H1 (cell line): Measurements from ENCODE around the gene DCLK1. TPM values are rescaled to one million over a fixed set of nuclear protein-coding genes. Genes with fewer than 3 reads are reported as not detected.

Source experiments
- CTCF ChIA-PET: fragments of 300-600 bp; sonication (Branson Sonifier 250); formaldehyde crosslinking; loops from one replicate; lab custom pipeline; 2021; ENCODE audit not compliant: partially characterized antibody; lab: Charles Lee
- POLR2A ChIA-PET: fragments of 300-600 bp; sonication (Branson Sonifier 250); formaldehyde crosslinking; loops from one replicate; lab custom pipeline; 2021; ENCODE audit warnings: inconsistent platforms; ENCODE audit not compliant: partially characterized antibody; lab: Charles Lee
- DNase-seq, 2 experiments: peaks; one replicate each; pipeline versions ENCODE4 v3.0.0 to v3.0.0-alpha.2; 2010 to 2022; ENCODE audit warnings: low spot score in 2 of 2, low read depth in 1 of 2, mixed read lengths in 1 of 2
- FAIRE-seq: peaks from 2 replicates; lab custom pipeline; 2011; peaks lifted over from hg19 to GRCh38; lab: Jason Lieb, UNC
- H2AFZ ChIP-seq: 2 replicates; pipeline ENCODE4 v1.8.1; 2012; ENCODE audit warnings: low read length, inconsistent platforms
- H2AK5ac ChIP-seq: 2 replicates; pipeline ENCODE4 v1.6.1; 2013; ENCODE audit warnings: low read depth, low read length
- H2BK120ac ChIP-seq: replicated peaks from 2 replicates; pipeline ENCODE3; 2013; ENCODE audit warnings: low read depth, low read length, inconsistent platforms
- H2BK12ac ChIP-seq: 2 replicates; pipeline ENCODE4 v1.6.1; 2013; ENCODE audit warnings: low read depth, low read length
- H2BK15ac ChIP-seq: 2 replicates; pipeline ENCODE4 v1.6.1; 2013; ENCODE audit warnings: low read length
- H2BK20ac ChIP-seq: 2 replicates; pipeline ENCODE4 v1.6.1; 2013; ENCODE audit warnings: low read length
- H2BK5ac ChIP-seq: 2 replicates; pipeline ENCODE4 v1.6.1; 2013; ENCODE audit warnings: low read depth, low read length
- H3K14ac ChIP-seq: 2 replicates; pipeline ENCODE4 v1.6.1; 2013; ENCODE audit warnings: inconsistent platforms; ENCODE audit not compliant: insufficient read length
- H3K18ac ChIP-seq: 2 replicates; pipeline ENCODE4 v1.6.1; 2013; ENCODE audit warnings: low read length; ENCODE audit errors: extremely low read depth
- H3K23ac ChIP-seq: 2 replicates; pipeline ENCODE4 v1.6.1; 2013; ENCODE audit warnings: inconsistent platforms; ENCODE audit not compliant: insufficient read length
- H3K23me2 ChIP-seq: 2 replicates; pipeline ENCODE4 v1.6.1; 2013; ENCODE audit warnings: low read depth, low read length
- H3K27ac ChIP-seq: 2 replicates; pipeline ENCODE4 v1.6.1; 2011; ENCODE audit warnings: low read depth, low read length, inconsistent platforms
- H3K27me3 ChIP-seq, 4 experiments: replicated peaks in 1 of 4; 1 replicate in 1 of 4; 2 replicates in 3 of 4; pipeline versions ENCODE4 v1.6.1 to v1.8.1; 2011 to 2013; ENCODE audit warnings: low read length in 3 of 4, mild to moderate bottlenecking in 3 of 4, inconsistent platforms in 2 of 4, mixed read lengths in 2 of 4, moderate library complexity in 1 of 4; ENCODE audit not compliant: control insufficient read depth in 3 of 4, insufficient read depth in 3 of 4; ENCODE audit errors: extremely low read depth in 1 of 4
- H3K36me3 ChIP-seq, 4 experiments: 2 replicates each; pipeline versions ENCODE4 v1.6.1 to v1.8.1; 2011 to 2013; ENCODE audit warnings: mild to moderate bottlenecking in 4 of 4, low read length in 3 of 4, moderate library complexity in 2 of 4, control low read depth in 1 of 4, inconsistent platforms in 1 of 4; ENCODE audit not compliant: insufficient read depth in 4 of 4, control insufficient read depth in 2 of 4
- H3K4ac ChIP-seq: replicated peaks from 2 replicates; pipeline ENCODE3; 2013; ENCODE audit warnings: low read length, low read depth, mixed read lengths, inconsistent platforms; ENCODE audit not compliant: insufficient read length
- H3K4me1 ChIP-seq, 4 experiments: replicated peaks in 1 of 4; 1 replicate in 1 of 4; 2 replicates in 3 of 4; pipeline versions ENCODE4 v1.6.1 to v1.8.1; 2011 to 2013; ENCODE audit warnings: low read length in 3 of 4, inconsistent platforms in 2 of 4, mixed read lengths in 1 of 4; ENCODE audit not compliant: insufficient read depth in 4 of 4, control insufficient read depth in 3 of 4
- H3K4me2 ChIP-seq, 2 experiments: 2 replicates each; pipeline versions ENCODE4 v1.6.1 to v1.8.1; 2011 to 2013; ENCODE audit warnings: low read depth in 2 of 2, low read length in 2 of 2, control low read depth in 1 of 2, inconsistent platforms in 1 of 2, mild to moderate bottlenecking in 1 of 2; ENCODE audit not compliant: insufficient read depth in 1 of 2
- H3K4me3 ChIP-seq, 4 experiments: fragments of 200-600, 300-600 bp in 1 of 4; sonication (generic), shearing (Covaris generic), sonication (Bioruptor Twin) in 1 of 4; 2 replicates each; pipeline versions ENCODE4 v1.5.1 to v1.8.1; 2011 to 2016; ENCODE audit warnings: low read length in 4 of 4, low read depth in 3 of 4, control low read depth in 2 of 4, inconsistent platforms in 2 of 4, mild to moderate bottlenecking in 2 of 4, mixed read lengths in 1 of 4, moderate library complexity in 1 of 4; ENCODE audit not compliant: insufficient read depth in 2 of 4; ENCODE audit errors: extremely low read depth in 1 of 4
- H3K56ac ChIP-seq: replicated peaks from 2 replicates; pipeline ENCODE3; 2013; ENCODE audit warnings: low read depth, mild to moderate bottlenecking, mixed read lengths, low read length, inconsistent platforms; ENCODE audit not compliant: insufficient read length
- H3K79me1 ChIP-seq: 2 replicates; pipeline ENCODE4 v1.6.1; 2013; ENCODE audit warnings: low read depth, low read length, control low read depth
- H3K79me2 ChIP-seq, 2 experiments: 2 replicates each; pipeline versions ENCODE4 v1.6.1 to v1.8.1; 2012 to 2013; ENCODE audit warnings: low read length in 2 of 2, mild to moderate bottlenecking in 2 of 2, inconsistent platforms in 1 of 2; ENCODE audit not compliant: insufficient read depth in 2 of 2, control insufficient read depth in 1 of 2
- H3K9ac ChIP-seq, 4 experiments: replicated peaks in 1 of 4; 1 replicate in 1 of 4; 2 replicates in 3 of 4; pipeline versions ENCODE4 v1.6.1 to v1.8.1; 2011 to 2013; ENCODE audit warnings: low read depth in 3 of 4, low read length in 3 of 4, control low read depth in 2 of 4, mild to moderate bottlenecking in 2 of 4, moderate library complexity in 2 of 4, inconsistent platforms in 1 of 4; ENCODE audit errors: extremely low read depth in 1 of 4
- H3K9me3 ChIP-seq, 2 experiments: 2 replicates each; pipeline versions ENCODE4 v1.6.1 to v1.8.1; 2012 to 2013; ENCODE audit warnings: mild to moderate bottlenecking in 2 of 2, moderate library complexity in 2 of 2, control low read depth in 1 of 2, inconsistent platforms in 1 of 2, low read depth in 1 of 2, low read length in 1 of 2, mixed read lengths in 1 of 2; ENCODE audit not compliant: insufficient read depth in 2 of 2
- H4K20me1 ChIP-seq, 2 experiments: replicated peaks in 1 of 2; 2 replicates each; pipeline versions ENCODE3 to v1.8.1; 2011 to 2013; ENCODE audit warnings: inconsistent platforms in 2 of 2, low read length in 2 of 2, mild to moderate bottlenecking in 1 of 2; ENCODE audit not compliant: insufficient read depth in 2 of 2, control insufficient read depth in 1 of 2
- H4K5ac ChIP-seq: 2 replicates; pipeline ENCODE4 v1.6.1; 2013; ENCODE audit warnings: low read length, low read depth, mixed read lengths, inconsistent platforms; ENCODE audit not compliant: insufficient read length
- H4K8ac ChIP-seq: 2 replicates; pipeline ENCODE4 v1.8.0; 2013; ENCODE audit warnings: mild to moderate bottlenecking, moderate library complexity, low read length, inconsistent platforms; ENCODE audit not compliant: insufficient read depth; ENCODE audit errors: extremely low read depth
- H4K91ac ChIP-seq: replicated peaks from 2 replicates; pipeline ENCODE3; 2013; ENCODE audit warnings: low read length, mixed read lengths, inconsistent platforms; ENCODE audit not compliant: insufficient read length
- E2F6 ChIP-seq: IDR thresholded peaks from 2 replicates; pipeline ENCODE4 v1.6.1; 2012; ENCODE audit warnings: inconsistent platforms
- GABPA ChIP-seq: IDR thresholded peaks from 2 replicates; pipeline ENCODE4 v1.6.1; 2011; ENCODE audit warnings: mild to moderate bottlenecking, low read length, moderate library complexity, borderline replicate concordance; ENCODE audit not compliant: insufficient read depth
- KDM1A ChIP-seq: fragments of 200-600, 300-600 bp; sonication (generic); IDR thresholded peaks from 2 replicates; pipeline ENCODE4 v1.7.1; 2016; ENCODE audit warnings: mild to moderate bottlenecking, low read length, borderline replicate concordance
- POLR2A ChIP-seq, 2 experiments: IDR thresholded peaks; 1 replicate in 1 of 2; 2 replicates in 1 of 2; pipeline ENCODE4 v1.6.1; 2011; ENCODE audit warnings: low read depth in 2 of 2, low read length in 2 of 2, mild to moderate bottlenecking in 2 of 2; ENCODE audit errors: control extremely low read depth in 1 of 2
- TEAD4 ChIP-seq: IDR thresholded peaks from 2 replicates; pipeline ENCODE4 v1.6.1; 2012; ENCODE audit warnings: low read depth, low read length, inconsistent platforms, mixed read lengths
- WGBS, 2 experiments: shearing (Covaris generic) in 1 of 2; methylation state at CpG; one replicate each; pipeline versions ENCODE4 v1.1.6 to v1.1.7; 2013 to 2015; ENCODE audit warnings: low lambda C conversion rate in 2 of 2, mixed read lengths in 2 of 2, inconsistent platforms in 1 of 2, low coverage in 1 of 2, missing lambda C conversion rate in 1 of 2; ENCODE audit not compliant: insufficient replicate concordance in 2 of 2, insufficient coverage in 1 of 2, insufficient read length in 1 of 2; ENCODE audit errors: extremely low coverage in 1 of 2, missing lambda C conversion rate in 1 of 2; 5-methylcytosine and 5-hydroxymethylcytosine counted together
- polyA plus RNA-seq, 7 experiments: library from polyadenylated mRNA; depleted of rRNA in 3 of 7; stranded (reverse) in 5 of 7; unstranded in 2 of 7; fragments of >200 nt in 5 of 7; fragments of 200-250 nt in 2 of 7; gene quantifications; 1 replicate in 5 of 7; 2 replicates in 1 of 7; 4 replicates in 1 of 7; pipeline versions ENCODE4 v1.2.1 to v1.2.3, GENCODE V29; 2011 to 2013; ENCODE audit warnings: missing spikeins in 2 of 7, mixed read lengths in 2 of 7
- total RNA-seq: library from RNA; stranded (reverse); fragmentation: NEBNext Ultra II Directional; extraction: Animal tissue kit (Norgen Biotek cat#: 25700); gene quantifications from 2 replicates; pipeline ENCODE4 v1.2.1, GENCODE V29; 2021

Gene DCLK1
- total and polyA plus RNA-seq, 2 of the 8 experiments (the other 6 are each of a cell fraction or from before 2014, with no cell fraction given): 22.8 to 41.0 TPM

GRCh38 chr13:35765941-35766340 lies 365.2 kb downstream of the DCLK1 start:
- ChIA-PET CTCF (no interaction called here), POLR2A (no interaction called here)
- FAIRE-seq (no peak), DNase-seq (no peak)
- Histone ChIP-seq H2BK5ac (no peak overlapping the region), H2AK5ac (no peak overlapping the region), H3K23ac (no peak overlapping the region), H3K4me3 (no peak overlapping the region), H3K4me2 (no peak overlapping the region), H4K91ac (no peak overlapping the region), H2BK12ac (no peak overlapping the region), H2BK15ac (no peak overlapping the region), H3K79me2 (no peaks in the 10 kb centered on the region), H4K8ac (no peak overlapping the region), H2AFZ (no peak overlapping the region), H4K20me1 (peaks cover 0 to 16% of the 10 kb centered on the region in 2 experiments), H3K23me2 (peaks cover 25% of the 10 kb centered on the region), H2BK120ac (no peak overlapping the region), H3K14ac (no peak overlapping the region), H3K79me1 (no peaks in the 10 kb centered on the region), H3K18ac (no peak overlapping the region), H3K9me3 (peaks cover 3 to 17% of the 10 kb centered on the region in 2 experiments; a peak in 1 of 4 replicates), H4K5ac (no peak overlapping the region), H3K27me3 (no peaks in the 10 kb centered on the region), H3K4ac (no peak overlapping the region), H3K27ac (no peak overlapping the region), H3K36me3 (no peaks in the 10 kb centered on the region), H3K9ac (no peak overlapping the region), H3K4me1 (no peaks in the 10 kb centered on the region), H2BK20ac (no peak overlapping the region), H3K56ac (no peak overlapping the region)
- WGBS, 2 experiments: 96% methylated on average over 11 of the region's 11 CpGs; no CpG with 5 or more reads in 1 of the 2 experiments
- TF ChIP-seq E2F6 (no peak), GABPA (no peak), TEAD4 (no peak), POLR2A (IDR thresholded peaks at IDR 0.05; ENCODE audit: control extremely low read depth in 1 of 2, low read depth in 2 of 2, low read length in 2 of 2) (no peak), KDM1A (no peak)
